ENCODE data around the gene DLX2.
"Not testable (repeated sequence)": the region's sequence is repeated elsewhere in the genome, so short reads cannot be mapped to it uniquely, and the experiment has no call there.

The DLX2 gene

DNA sequence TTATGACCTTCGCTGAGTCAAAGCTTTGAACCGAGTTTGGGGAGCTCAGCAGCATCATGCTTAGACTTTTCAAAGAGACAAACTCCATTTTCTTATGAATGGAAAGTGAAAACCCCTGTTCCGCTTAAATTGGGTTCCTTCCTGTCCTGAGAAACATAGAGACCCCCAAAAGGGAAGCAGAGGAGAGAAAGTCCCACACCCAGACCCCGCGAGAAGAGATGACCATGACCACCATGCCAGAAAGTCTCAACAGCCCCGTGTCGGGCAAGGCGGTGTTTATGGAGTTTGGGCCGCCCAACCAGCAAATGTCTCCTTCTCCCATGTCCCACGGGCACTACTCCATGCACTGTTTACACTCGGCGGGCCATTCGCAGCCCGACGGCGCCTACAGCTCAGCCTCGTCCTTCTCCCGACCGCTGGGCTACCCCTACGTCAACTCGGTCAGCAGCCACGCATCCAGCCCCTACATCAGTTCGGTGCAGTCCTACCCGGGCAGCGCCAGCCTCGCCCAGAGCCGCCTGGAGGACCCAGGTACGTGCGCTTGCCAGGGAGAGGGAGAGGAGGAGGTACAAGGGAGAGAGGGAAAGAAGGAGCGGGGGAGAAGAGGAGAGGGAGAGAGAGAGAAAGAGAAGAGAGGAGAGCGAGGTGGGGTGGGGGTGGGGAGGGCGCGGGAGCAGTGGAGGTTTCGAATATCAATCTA is 17.1 kb downstream of the DLX2 start, which contains the start of gene DLX1:
Gene DLX1, plus strand, starts transcription at position 48 of the 700 bp plus-strand sequence. Its CDS starts 171 bp downstream, at position 219.
- intact Hi-C loops (cut with DNase I) = no loop called here
- DNase-seq = peak in 3 of 10 donors; percentile 54 to 74 (median 59)

DNA sequence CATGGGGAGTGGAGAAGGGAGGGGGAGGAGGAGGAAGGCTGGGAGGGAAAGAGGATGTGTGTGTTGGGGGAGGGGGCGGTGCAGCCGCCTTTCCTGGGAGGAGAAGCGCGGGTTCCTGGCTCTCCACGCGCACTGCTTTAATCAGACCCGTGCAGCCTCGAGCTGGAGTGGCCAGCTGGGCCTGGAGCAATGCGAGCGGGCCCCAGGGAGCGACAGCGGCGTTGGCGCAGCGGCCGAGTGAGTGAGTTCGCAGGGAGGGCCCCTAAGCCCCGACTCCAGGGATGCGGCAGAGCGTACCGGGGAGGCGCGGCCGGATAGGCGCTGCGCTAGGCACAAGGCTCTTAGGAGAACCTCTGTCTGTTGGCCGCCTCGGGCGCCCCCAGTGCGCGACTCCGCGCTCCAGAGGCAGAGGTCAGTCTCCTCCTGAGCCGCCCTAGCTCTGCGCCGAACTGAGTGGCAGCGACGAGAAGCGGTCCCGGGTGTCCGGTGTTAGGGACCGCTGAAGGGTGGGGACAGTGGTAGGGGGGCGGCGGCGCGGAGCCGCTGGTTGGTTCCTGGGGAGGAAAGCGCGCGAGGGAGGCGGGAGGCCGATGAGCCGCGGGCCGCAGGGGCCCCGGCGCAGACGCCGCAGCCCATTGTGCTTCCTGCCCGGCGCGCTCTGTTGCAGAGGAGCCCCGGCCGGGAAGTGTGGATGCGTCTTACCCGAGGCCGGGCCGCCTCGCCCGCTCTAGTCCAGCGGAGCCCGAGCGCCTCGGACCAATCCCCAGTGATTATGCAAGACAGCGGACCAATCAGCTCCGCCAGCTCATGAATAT is 17.8 kb downstream of the DLX2 start:
- intact Hi-C loops (cut with DNase I) = no loop called here
- DNase-seq = peak in 9 of 10 donors; percentile 49 to 96 (median 71)

DNA sequence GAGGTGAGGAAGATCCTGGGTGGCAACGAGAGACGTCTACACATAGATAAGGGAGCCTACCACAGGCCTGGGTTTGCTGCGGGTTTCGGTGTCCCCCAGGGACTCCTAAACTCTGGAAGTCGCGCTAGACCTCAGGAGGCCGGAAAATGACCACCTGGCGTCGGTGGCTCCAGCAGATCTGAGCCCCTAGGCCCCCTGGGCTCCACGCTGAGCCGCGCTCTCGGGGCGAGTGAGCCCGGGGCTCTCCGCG is 18.4 kb downstream of the DLX2 start:
- DNase-seq = no peak
- intact Hi-C loops (cut with DNase I) = no loop called here

DNA sequence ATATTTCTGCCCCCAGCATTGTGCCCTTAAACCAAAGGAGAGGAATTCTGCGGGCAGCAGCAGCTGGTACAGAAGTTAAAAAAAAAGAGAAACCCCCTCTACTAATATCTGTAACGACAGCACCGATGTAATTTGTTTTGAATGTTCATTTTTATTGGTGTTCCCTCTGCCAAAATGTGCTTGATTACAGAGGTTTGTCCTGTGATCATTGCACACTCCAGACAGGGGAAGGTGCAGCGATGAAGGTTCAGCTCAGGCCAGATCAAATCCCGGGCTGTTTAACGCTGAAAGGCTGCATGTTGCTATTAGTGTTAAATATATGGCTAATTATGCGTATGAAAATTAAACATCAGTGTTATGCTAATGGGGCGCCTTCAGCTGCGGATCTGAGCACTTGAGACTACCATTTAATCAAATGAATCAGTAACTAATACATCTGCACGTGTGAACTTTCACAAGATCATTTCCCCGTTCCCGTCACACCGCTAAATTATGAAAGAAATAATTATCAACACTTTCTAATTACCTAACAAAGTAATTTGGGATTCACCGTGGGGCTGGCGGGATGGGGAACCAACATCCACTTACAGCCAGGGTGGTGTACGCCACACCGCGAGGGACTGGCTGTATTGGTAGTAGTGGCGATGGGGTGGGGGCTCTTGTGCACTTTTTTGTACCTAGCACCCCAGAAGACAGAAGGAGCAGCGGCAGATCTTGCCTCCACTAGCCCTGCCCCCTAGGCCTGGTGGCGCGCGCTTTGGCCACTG is 18.9 kb downstream of the DLX2 start:
- intact Hi-C loops (cut with DNase I) = no loop called here
- DNase-seq = peak in 1 of 10 donors; percentile 82

DNA sequence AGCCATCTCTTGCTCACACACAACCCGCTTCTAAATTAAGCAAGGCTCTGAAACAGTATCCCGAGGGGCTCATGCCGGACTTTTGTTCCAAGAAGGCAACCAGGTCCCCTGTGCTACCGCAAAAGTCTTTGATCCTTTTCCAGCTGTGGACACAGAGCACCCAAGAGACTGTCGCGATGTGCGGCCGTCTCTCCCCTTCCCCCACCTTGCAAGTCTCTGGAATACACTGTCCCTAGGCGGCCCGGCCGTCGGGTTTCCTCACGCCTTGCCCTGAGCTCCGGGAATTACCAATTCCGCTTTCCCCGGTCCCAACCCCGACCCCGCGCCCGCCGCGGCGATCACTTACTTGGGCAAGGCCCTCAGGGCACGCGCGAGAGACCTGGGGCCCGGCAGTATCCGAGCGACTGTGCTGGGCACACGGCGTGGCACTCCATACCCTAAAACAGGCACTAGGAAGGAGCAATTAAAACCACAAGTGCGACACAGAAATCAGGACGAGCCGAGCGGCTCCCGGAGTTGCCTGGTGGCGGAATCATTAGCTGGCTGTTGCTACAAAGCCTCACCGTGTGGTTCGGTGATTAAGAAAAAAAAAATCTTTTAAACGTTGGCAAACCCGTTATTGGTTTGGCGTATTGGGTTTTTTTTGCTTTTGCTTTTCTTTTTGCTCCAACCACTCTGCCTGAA is 19.6 kb downstream of the DLX2 start:
- peak in 2 of 10 donors; percentile 74 to 84 for DNase-seq
- intact Hi-C loops (cut with DNase I) = no loop called here

DNA sequence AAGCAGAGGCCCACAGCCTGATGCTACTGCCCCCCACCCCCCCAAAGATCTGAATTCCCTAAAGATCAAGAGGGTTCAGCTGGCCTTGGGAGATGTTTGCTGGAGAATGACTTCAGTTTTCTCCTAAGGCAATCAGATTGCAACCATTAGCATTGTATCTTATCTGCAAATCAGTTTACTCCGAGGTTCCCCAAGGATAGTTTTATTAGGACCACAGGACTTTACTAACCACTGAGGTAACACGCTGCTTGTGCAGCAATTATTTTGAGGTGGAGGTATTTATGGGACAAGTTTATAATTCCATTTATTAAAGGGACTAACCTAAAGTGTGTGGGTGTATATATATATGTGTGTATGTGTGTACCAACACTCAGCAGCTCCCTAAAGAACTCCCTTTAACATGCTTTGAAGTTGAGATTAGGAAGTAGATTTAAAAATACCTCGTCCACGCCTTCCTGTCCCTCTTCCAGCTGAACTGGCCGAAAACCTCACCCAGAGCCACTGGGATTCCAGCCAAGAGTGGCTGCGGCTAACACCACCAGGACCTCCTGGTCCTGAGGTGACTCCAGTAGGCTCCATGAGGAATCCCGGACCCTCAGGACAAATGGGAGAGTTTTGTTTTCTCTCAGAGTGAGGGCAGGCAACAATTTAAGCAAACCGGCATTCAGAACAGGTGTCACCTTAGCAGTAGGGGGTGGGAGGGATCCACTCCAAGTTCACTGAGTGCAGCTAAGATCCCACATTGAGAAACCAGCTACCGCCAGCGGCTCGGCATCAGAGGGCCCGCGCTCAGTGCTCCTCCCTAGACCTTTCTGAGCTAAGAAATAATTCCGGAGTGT is 20.4 kb downstream of the DLX2 start:
- intact Hi-C loops (cut with DNase I) = no loop called here
- peak in 1 of 10 donors; percentile 30 for DNase-seq

DNA sequence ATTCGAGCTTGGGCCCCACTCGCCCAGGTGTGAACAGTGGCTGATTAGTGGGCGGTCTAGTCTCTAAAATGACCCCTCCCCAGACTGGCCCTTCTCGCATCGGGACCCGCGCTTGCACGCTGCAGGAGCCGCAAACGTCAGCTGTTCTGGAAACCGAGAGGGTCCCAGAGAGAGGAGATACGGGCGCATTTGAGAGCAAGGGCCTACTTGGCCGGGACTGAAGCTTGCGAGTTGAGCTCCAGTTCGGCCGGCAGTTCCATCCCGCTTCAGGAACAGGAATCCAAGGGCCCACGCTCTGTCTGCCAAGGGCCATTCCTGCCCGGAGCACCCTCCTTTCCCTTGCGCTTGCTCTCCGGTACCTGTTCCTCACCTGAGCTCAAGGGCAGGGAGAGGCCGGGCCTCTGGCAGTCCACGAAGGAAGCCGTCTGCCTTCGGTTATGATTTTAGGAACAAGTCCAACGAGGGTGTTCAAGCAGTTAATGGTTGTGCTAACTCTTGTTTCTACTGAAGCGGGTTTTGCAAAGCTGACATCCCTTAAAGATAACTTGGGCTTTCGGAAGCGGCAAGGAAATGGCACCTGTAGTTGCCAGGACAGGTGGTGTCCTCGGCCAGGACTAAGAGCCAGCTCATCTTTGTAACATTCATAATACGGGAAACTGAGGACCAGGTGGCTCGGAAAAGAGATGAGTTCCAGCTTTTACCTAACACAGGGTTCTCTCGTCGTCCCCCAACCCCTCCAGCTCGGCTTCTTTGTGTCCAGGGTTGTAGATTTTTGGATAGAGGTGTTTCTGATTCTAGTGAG is 21.3 kb downstream of the DLX2 start:
- intact Hi-C loops (cut with DNase I) = no loop called here
- peak in 2 of 10 donors; percentile 50 to 81 for DNase-seq

DNA sequence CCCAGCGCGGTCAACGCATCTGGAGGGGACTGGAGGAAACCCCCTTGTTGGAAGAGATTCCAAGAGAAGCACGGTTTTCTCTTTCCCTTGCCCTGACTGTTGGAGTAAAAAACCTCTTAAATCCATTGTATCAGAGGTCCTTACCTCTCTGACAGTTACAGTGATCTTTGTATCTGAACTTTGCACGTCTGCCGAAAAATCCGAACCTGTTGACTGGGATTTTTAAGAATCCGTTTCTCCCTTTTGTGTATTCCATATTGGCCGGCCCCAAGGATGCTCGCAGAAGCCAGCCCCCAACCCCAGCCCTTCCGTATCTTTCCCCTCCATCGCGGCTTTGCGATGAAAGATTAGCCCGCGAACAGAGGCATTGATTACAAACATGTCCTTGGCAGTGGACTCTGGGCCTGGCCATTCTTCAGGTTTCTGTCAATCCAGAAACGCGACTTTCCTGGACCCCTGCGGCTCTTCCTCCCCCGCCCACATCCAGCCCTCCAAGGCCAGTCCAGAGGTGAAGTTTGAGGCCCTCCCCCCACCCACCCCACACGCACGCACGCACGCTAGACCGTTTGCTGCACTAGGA is 22.0 kb downstream of the DLX2 start:
- intact Hi-C loops (cut with DNase I) = no loop called here
- peak in 2 of 10 donors; percentile 37 to 39 for DNase-seq

DNA sequence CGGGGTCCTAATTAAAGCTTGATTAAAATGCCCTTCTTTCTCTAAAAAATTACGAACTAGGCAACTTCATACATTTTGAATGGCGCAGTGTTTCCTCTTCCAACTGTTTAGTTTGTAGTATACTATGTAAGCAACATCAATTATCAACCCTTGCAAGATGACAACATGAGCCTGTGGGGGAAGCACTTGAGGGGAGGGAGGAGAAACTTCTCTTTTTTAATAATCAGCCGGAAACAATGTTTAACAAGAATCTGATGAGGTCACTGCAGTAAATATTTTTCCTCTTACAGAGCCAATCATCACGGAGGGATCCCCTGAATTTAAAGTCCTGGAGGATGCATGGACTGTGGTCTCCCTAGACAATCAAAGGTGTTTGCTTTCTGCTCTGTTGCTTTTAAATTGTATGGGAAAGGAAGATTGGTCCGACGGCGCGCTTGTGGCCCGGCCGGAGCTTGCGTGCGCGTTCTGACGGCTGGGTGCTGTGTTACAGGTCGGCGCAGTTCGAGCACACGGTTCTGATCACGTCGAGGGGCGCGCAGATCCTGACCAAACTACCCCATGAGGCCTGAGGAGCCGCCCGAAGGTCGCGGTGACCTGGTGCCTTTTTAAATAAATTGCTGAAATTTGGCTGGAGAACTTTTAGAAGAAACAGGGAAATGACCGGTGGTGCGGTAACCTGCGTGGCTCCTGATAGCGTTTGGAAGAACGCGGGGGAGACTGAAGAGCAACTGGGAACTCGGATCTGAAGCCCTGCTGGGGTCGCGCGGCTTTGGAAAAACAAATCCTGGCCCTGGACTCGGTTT is 22.7 kb downstream of the DLX2 start:
- peak in 2 of 10 donors; percentile 41 to 67 for DNase-seq

DNA sequence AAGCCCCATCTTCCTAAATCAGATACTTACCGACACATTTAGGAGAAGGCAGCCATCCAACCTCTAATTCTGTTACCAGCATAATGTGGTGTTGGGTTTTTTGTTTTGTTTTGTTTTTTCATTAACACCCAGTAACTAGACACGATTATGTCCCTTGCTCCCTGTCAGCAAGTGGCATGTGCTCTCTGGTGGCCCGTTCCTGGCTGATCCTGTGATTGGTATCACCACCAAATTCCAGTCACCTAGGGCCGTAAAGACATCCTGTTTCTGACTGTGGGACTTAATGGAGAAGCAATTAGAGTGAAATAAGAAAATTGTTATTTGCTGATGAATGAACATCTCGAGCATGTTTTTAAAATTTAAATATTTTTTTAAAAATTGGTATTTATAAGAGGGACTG is 23.3 kb downstream of the DLX2 start:
- intact Hi-C loops (cut with DNase I) = no loop called here
- no peak for DNase-seq

More for the DNA sequence above, 22.7 kb downstream of the DLX2 start:
- intact Hi-C loops (cut with DNase I) = no loop called here

DNA sequence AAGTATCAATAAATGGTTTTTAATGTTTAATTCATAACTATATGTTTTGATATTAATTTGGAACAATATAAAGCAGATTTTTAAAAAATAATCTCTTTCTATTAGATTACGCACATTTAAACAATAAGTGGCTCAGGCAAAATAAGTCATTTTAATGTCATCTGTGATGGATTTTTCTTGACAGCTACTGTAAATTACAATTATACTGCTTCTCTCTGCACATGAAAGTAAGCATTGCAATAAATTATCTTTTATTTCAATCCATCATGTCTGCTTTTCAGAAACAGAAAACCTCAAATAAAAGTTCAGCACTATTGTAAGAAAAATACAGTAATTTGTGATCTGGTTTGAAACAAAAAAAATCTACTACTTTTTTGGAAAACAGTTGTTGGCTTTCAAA is 28.4 kb downstream of the DLX2 start:
- intact Hi-C loops (cut with DNase I) = no loop called here
- no peak for DNase-seq

DNA sequence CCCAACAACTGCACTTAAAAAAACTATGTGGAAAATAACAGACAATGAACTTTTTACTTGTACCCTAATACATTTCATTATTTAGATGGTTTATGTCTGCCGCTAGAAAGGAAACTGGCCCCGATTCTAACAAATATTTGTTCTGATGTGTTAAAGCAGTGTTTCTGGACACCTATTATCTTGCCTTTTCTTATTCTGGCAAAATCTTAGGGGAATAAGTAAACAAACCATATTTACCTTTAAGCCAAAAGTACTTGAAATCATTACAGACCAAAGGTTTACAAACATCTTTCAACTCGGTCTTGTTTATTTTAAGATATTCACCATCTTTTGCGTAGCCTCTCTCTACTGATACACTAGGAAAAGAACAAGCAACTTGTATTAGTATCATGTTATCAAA is 29.2 kb downstream of the DLX2 start:
- no peak for DNase-seq

DNA sequence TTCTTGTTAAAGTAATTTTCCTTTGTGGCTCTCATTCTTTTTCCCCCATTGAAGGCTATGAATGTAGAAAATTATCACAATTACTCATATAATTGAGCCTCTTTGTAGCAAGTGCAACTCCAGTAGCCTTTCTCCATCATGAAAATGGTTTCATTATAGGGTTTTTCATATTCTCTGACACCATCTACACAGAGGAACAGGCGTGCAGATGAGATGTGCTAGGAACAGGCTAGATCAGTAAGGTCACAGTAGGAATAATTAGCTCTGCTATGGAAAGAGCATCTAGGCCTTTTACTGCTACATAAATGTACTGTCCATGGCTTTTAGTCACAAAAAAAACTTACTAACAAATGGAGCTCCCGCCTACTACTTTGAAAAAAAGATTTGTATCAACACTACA is 30.0 kb downstream of the DLX2 start:
- no peak for DNase-seq
- intact Hi-C loops (cut with DNase I) = no loop called here

More for the DNA sequence above, 29.2 kb downstream of the DLX2 start:
- intact Hi-C loops (cut with DNase I) = no loop called here

DNA sequence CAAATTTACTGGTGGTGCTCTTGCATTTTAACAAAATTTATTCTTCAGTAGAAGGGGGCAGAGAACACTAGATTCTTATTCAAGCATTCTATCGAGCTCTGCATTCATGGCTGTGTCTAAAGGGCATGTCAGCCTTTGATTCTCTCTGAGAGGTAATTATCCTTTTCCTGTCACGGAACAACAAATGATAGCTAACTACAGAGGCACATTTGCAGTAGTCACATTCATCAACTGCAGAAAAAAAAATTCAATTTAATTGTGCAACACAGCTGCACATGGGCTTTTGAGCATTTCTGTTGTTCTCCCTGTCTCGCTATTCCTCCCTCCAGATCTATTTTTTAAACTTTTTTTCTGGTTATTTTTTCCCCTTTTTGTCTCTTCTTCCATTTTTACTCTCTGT is 30.4 kb downstream of the DLX2 start:
- intact Hi-C loops (cut with DNase I) = no loop called here
- DNase-seq = no peak

DNA sequence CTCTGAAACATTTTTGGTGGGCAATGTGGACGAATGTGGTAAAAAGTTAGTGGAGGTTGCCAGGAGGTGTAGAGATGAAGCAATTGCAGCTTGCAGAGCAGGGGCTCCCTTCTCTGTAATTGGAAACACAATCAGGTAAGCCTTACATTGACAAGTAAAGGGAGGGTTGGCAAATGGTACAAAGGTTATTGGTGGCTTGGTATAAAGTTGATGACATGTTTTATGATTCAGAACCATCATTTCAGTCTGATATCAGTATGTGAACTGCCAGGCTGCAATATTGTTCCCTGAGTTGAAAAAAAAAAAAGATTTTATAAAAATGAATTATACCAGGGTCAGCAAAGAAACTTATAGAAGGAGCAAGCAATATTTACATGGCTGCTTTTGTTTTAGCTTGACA is 31.8 kb downstream of the DLX2 start:
- intact Hi-C loops (cut with DNase I) = no loop called here
- no peak for DNase-seq

DNA sequence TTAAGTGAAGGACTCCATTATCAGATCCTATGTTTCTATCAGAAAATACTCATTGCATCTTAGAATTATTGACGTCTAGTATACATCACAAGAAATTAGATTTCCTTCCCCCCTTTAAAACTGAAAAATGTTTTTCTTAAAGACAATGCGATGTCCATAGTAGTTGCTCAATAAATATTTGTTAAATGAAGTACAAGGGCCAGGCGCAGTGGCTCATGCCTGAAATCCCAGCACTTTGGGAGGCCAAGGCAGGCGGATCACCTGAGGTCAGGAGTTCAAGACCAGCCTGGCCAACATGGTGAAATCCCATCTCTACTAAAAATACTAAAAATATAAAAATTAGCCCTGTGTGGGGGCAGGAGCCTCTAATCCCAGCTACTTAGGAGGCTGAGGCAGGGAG is 34.8 kb downstream of the DLX2 start:
- intact Hi-C loops (cut with DNase I); DNase-seq: not testable (repeated sequence)

DNA sequence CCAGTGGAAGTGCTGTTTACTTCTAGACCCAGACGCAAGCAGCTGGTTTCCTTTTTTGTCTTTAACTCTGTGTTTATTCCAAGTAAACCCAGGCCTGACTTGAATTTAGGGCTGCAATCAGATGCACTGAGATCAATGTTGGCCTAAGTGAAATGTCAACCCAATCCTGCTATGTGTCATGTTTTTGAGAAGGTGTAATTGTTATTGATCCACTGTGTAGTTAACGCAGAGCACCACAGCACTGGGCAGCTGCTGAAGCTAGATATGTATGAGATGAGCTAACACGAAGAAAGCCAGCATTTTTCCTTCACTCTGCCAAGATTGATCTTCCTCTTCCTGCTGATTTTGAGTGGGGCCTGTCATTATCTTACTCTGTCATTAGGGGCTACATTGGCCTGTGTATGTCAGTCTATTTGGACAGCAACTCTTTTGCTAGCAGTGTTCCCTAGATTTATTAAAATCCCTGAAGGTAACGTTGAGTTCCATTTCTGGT is 36.3 kb downstream of the DLX2 start:
- DNase-seq = no peak

DNA sequence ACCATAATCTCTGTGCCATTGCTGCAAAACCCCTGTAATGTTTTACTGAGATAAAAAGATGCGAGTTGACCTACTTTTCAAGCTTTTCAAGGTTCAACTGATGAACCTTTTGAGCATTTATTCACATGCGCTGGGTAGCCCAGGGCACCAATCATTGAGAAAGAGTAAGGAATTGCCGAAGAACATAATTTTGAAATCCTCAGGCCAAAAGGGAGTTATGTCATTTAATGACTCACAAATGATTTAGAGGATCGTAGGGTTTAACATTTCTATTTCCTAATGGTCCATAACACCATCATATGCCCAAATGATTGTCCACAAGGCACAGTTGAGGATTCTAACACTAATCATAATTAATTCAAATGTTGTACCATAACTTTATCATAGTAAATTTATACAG is 37.6 kb downstream of the DLX2 start:
- DNase-seq = no peak
- intact Hi-C loops (cut with DNase I) = no loop called here

More for the DNA sequence above, 36.3 kb downstream of the DLX2 start:
- intact Hi-C loops (cut with DNase I) = no loop called here
